ENCODE data around the gene PLEKHO2.
"Not testable (repeated sequence)": the region's sequence is repeated elsewhere in the genome, so short reads cannot be mapped to it uniquely, and the experiment has no call there.

Gene PLEKHO2

GRCh38 chr15:64841344-64842095 lies at the start of gene PLEKHO2:
TSS of gene PLEKHO2 (plus strand) at chr15:64841915. CDS start at chr15:64842017, 102 bp downstream.
- peak; percentile 71 to 74 for DNase-seq (ENCODE audit: low read depth in 2 of 2)

GRCh38 chr15:64792282-64792681 lies 49.4 kb upstream of the PLEKHO2 start:
- DNase-seq (ENCODE audit: low read depth in 2 of 2) = no peak

- DNase-seq (ENCODE audit: low read depth in 2 of 2) = not testable (repeated sequence)
Measured at GRCh38 chr15:64795299-64795698, 46.4 kb upstream of the PLEKHO2 start.

- not testable (repeated sequence) for DNase-seq (ENCODE audit: low read depth in 2 of 2)
Measured at GRCh38 chr15:64795921-64796320, 45.8 kb upstream of the PLEKHO2 start.

GRCh38 chr15:64798905-64799304 lies 42.8 kb upstream of the PLEKHO2 start:
- not testable (repeated sequence) for DNase-seq (ENCODE audit: low read depth in 2 of 2)

- no peak for DNase-seq (ENCODE audit: low read depth in 2 of 2)
Measured at GRCh38 chr15:64800476-64800875, 41.2 kb upstream of the PLEKHO2 start.

- no peak for DNase-seq (ENCODE audit: low read depth in 2 of 2)
Measured at GRCh38 chr15:64803526-64803925, 38.2 kb upstream of the PLEKHO2 start.

- DNase-seq (ENCODE audit: low read depth in 2 of 2) = no peak
Measured at GRCh38 chr15:64804619-64805018, 37.1 kb upstream of the PLEKHO2 start.

- DNase-seq (ENCODE audit: low read depth in 2 of 2) = no peak
Measured at GRCh38 chr15:64806509-64806908, 35.2 kb upstream of the PLEKHO2 start.

- DNase-seq (ENCODE audit: low read depth in 2 of 2) = no peak
Measured at GRCh38 chr15:64807051-64807749, 34.5 kb upstream of the PLEKHO2 start.

GRCh38 chr15:64807751-64808222 lies 33.9 kb upstream of the PLEKHO2 start:
- DNase-seq (ENCODE audit: low read depth in 2 of 2) = no peak

GRCh38 chr15:64808785-64809453 lies 32.8 kb upstream of the PLEKHO2 start:
- DNase-seq (ENCODE audit: low read depth in 2 of 2) = no peak

GRCh38 chr15:64809649-64810496 lies 31.8 kb upstream of the PLEKHO2 start:
- peak in 1 of 2 donors; percentile 40 for DNase-seq (ENCODE audit: low read depth in 2 of 2)

- no peak for DNase-seq (ENCODE audit: low read depth in 2 of 2)
Measured at GRCh38 chr15:64810497-64811326, 31.0 kb upstream of the PLEKHO2 start.

- no peak for DNase-seq (ENCODE audit: low read depth in 2 of 2)
Measured at GRCh38 chr15:64813075-64813474, 28.6 kb upstream of the PLEKHO2 start.

GRCh38 chr15:64814283-64814682 lies 27.4 kb upstream of the PLEKHO2 start:
- DNase-seq (ENCODE audit: low read depth in 2 of 2) = not testable (repeated sequence)

GRCh38 chr15:64814965-64815364 lies 26.8 kb upstream of the PLEKHO2 start:
- DNase-seq (ENCODE audit: low read depth in 2 of 2) = not testable (repeated sequence)

- no peak for DNase-seq (ENCODE audit: low read depth in 2 of 2)
Measured at GRCh38 chr15:64816452-64816851, 25.3 kb upstream of the PLEKHO2 start.

GRCh38 chr15:64824929-64825430 lies 16.7 kb upstream of the PLEKHO2 start:
- no peak for DNase-seq (ENCODE audit: low read depth in 2 of 2)
